ENCODE results near the gene MMD.

DNA sequence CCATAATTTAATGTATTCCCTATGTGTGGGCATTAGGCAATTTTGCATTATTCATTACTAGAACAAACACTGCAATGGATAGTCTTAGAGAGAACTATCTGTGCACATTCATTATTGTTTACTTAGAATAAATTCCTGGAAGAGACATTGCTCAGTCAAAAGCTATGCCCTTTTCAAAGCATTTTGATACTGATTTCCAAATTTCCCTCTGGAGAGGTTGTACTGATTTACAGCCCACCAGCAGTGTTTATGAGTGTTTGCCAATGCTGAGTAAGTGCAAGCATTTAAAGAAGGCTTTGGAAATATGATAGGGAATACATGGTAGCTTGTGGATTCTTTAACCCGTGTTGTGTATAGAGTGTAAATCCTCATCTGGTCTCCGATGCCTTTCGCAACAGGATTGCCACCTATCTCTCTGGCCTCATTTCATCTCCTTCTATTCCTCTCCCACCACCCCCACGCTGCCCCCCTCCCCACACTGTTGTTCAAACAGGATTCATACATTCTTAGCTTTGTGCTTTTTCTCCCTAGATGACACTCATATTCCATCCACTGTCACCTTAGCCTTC lies 33.4 kb upstream of the MMD start:
- TF ChIP-seq EZH2 (conservative IDR thresholded peaks at IDR 0.05; ENCODE audit: low read depth, low read length) (no peak), ZZZ3 (CRISPR knock-in tag; IDR thresholded peaks at IDR 0.05; ENCODE audit: borderline replicate concordance) (no peak), ZKSCAN1 (IDR thresholded peaks at IDR 0.05; ENCODE audit: low read length) (no peak)
